Activated naive CD8-positive, alpha-beta T cell treated with anti-CD3 and anti-CD28 coated beads, Interleukin-2, amount 50 U/mL, for 24 hours (primary cell): ENCODE data around the gene OR4D11.
A peak's percentile ranks its signal among the peaks of the same experiment; 100 is the strongest.
"Not testable (repeated sequence)": the region's sequence is repeated elsewhere in the genome, so short reads cannot be mapped to it uniquely, and the experiment has no call there.

Experiments
- ATAC-seq: fragments of 150-1000 bp; cut with Tn5 transposase; one replicate; pipeline ENCODE4 v1.10.0; 2021
- DNase-seq: peaks from one replicate; pipeline ENCODE4 v3.0.0; 2021
- H3K27ac Mint-ChIP-seq: one replicate; pipeline ENCODE4 v1.8.0; 2021; ENCODE audit warnings: mild to moderate bottlenecking, mixed read lengths
- H3K27me3 Mint-ChIP-seq: one replicate; pipeline ENCODE4 v1.8.0; 2021; ENCODE audit warnings: mixed read lengths
- H3K36me3 Mint-ChIP-seq: one replicate; pipeline ENCODE4 v1.8.0; 2021; ENCODE audit warnings: low read depth, mixed read lengths
- H3K4me1 Mint-ChIP-seq: one replicate; pipeline ENCODE4 v1.8.0; 2021; ENCODE audit warnings: mixed read lengths
- H3K4me3 Mint-ChIP-seq: one replicate; pipeline ENCODE4 v1.8.0; 2021; ENCODE audit warnings: mild to moderate bottlenecking, moderate library complexity, mixed read lengths
- H3K9me3 Mint-ChIP-seq: one replicate; pipeline ENCODE4 v1.8.0; 2021; ENCODE audit warnings: mixed read lengths

OR4D11 gene

GRCh38 chr11:59532620-59533019 is 29.2 kb downstream of the OR4D11 start:
- peaks cover 8% of the 10 kb centered on the region for H3K4me1 Mint-ChIP-seq
- DNase-seq (no peak), ATAC-seq (no peak)
- H3K27me3 Mint-ChIP-seq, result no peaks in the 10 kb centered on the region
- H3K4me3 Mint-ChIP-seq, result no peak overlapping the region
- no peaks in the 10 kb centered on the region for H3K9me3 Mint-ChIP-seq
- no peaks in the 10 kb centered on the region for H3K36me3 Mint-ChIP-seq
- H3K27ac Mint-ChIP-seq, result no peak overlapping the region

GRCh38 chr11:59534676-59535075 is 31.3 kb downstream of the OR4D11 start:
- Mint-ChIP-seq H3K9me3 (no peaks in the 10 kb centered on the region), H3K27me3 (no peaks in the 10 kb centered on the region), H3K4me1 (peaks cover 11% of the 10 kb centered on the region), H3K4me3 (no peak overlapping the region), H3K27ac (no peak overlapping the region), H3K36me3 (no peaks in the 10 kb centered on the region)
- ATAC-seq (no peak), DNase-seq (no peak)

- Mint-ChIP-seq H3K36me3 (no peaks in the 10 kb centered on the region), H3K4me1 (peaks cover 9% of the 10 kb centered on the region), H3K27ac (no peak overlapping the region), H3K4me3 (no peak overlapping the region), H3K27me3 (no peaks in the 10 kb centered on the region), H3K9me3 (no peaks in the 10 kb centered on the region)
- no peak for DNase-seq
- ATAC-seq, result no peak
Observed at GRCh38 chr11:59542142-59542810, 38.9 kb downstream of the OR4D11 start.

GRCh38 chr11:59543713-59544112 is 40.3 kb downstream of the OR4D11 start:
- not testable (repeated sequence) for H3K9me3 Mint-ChIP-seq, DNase-seq, H3K4me3 Mint-ChIP-seq, H3K27me3 Mint-ChIP-seq, H3K27ac Mint-ChIP-seq, H3K36me3 Mint-ChIP-seq, ATAC-seq, H3K4me1 Mint-ChIP-seq

- H3K36me3 Mint-ChIP-seq, result no peaks in the 10 kb centered on the region
- no peaks in the 10 kb centered on the region for H3K27me3 Mint-ChIP-seq
- ATAC-seq (no peak), DNase-seq (no peak)
- H3K4me3 Mint-ChIP-seq, result no peak overlapping the region
- peak overlapping the region; percentile 42 for H3K27ac Mint-ChIP-seq
- no peaks in the 10 kb centered on the region for H3K9me3 Mint-ChIP-seq
- peaks cover 12% of the 10 kb centered on the region for H3K4me1 Mint-ChIP-seq
Observed at GRCh38 chr11:59544869-59545178, 41.4 kb downstream of the OR4D11 start.

GRCh38 chr11:59545179-59546020 is 42.0 kb downstream of the OR4D11 start:
- Mint-ChIP-seq H3K4me1 (peaks cover 15% of the 10 kb centered on the region), H3K36me3 (peaks cover under 1% of the 10 kb centered on the region), H3K27me3 (peaks cover under 1% of the 10 kb centered on the region), H3K4me3 (no peak overlapping the region), H3K9me3 (no peaks in the 10 kb centered on the region), H3K27ac (no peak overlapping the region)
- no peak for ATAC-seq
- DNase-seq, result no peak

GRCh38 chr11:59547605-59548308 is 44.4 kb downstream of the OR4D11 start:
- H3K27ac Mint-ChIP-seq, DNase-seq, H3K4me3 Mint-ChIP-seq, H3K9me3 Mint-ChIP-seq, ATAC-seq: not testable (repeated sequence)
- Mint-ChIP-seq H3K27me3 (peaks cover 11% of the 10 kb centered on the region), H3K36me3 (peaks cover 10% of the 10 kb centered on the region), H3K4me1 (peaks cover 34% of the 10 kb centered on the region)

- Mint-ChIP-seq H3K4me3 (no peak overlapping the region), H3K27me3 (peaks cover 12% of the 10 kb centered on the region), H3K9me3 (peaks cover 3% of the 10 kb centered on the region), H3K4me1 (peaks cover 36% of the 10 kb centered on the region), H3K27ac (no peak overlapping the region), H3K36me3 (peaks cover 10% of the 10 kb centered on the region)
- DNase-seq, result no peak
- ATAC-seq, result no peak
Observed at GRCh38 chr11:59548309-59548656, 44.9 kb downstream of the OR4D11 start.

GRCh38 chr11:59550368-59550841 is 47.0 kb downstream of the OR4D11 start:
- H3K27me3 Mint-ChIP-seq, result peaks cover 14% of the 10 kb centered on the region
- H3K27ac Mint-ChIP-seq, result peak overlapping the region; percentile 95
- H3K9me3 Mint-ChIP-seq, result peaks cover 3% of the 10 kb centered on the region
- H3K4me3 Mint-ChIP-seq, result peak overlapping the region; percentile 82
- peaks cover 10% of the 10 kb centered on the region for H3K36me3 Mint-ChIP-seq
- H3K4me1 Mint-ChIP-seq, result peaks cover 36% of the 10 kb centered on the region
- peak; percentile 97 for ATAC-seq
- peak; percentile 89 for DNase-seq

- Mint-ChIP-seq H3K27me3 (peaks cover 16% of the 10 kb centered on the region), H3K4me1 (peaks cover 42% of the 10 kb centered on the region), H3K36me3 (peaks cover 12% of the 10 kb centered on the region), H3K27ac (peak overlapping the region; percentile 95), H3K4me3 (peak overlapping the region; percentile 82), H3K9me3 (peaks cover 3% of the 10 kb centered on the region)
- DNase-seq, result peak; percentile 86
- ATAC-seq, result peak; percentile 40
Observed at GRCh38 chr11:59550842-59551658, 47.7 kb downstream of the OR4D11 start.

- Mint-ChIP-seq H3K4me1 (peaks cover 50% of the 10 kb centered on the region), H3K27me3 (peaks cover 19% of the 10 kb centered on the region), H3K27ac (peak overlapping the region; percentile 95), H3K4me3 (peak overlapping the region; percentile 82), H3K9me3 (peaks cover 3% of the 10 kb centered on the region), H3K36me3 (peaks cover 15% of the 10 kb centered on the region)
- ATAC-seq (no peak), DNase-seq (peak; percentile 46)
Observed at GRCh38 chr11:59551659-59552521, 48.5 kb downstream of the OR4D11 start.

GRCh38 chr11:59552844-59553243 is 49.5 kb downstream of the OR4D11 start:
- ATAC-seq (no peak), DNase-seq (no peak)
- Mint-ChIP-seq H3K4me1 (peaks cover 57% of the 10 kb centered on the region), H3K9me3 (peaks cover 3% of the 10 kb centered on the region), H3K27me3 (peaks cover 21% of the 10 kb centered on the region), H3K36me3 (peaks cover 15% of the 10 kb centered on the region), H3K27ac (no peak overlapping the region), H3K4me3 (no peak overlapping the region)

- no peak for ATAC-seq
- H3K27ac Mint-ChIP-seq, result no peak overlapping the region
- H3K4me3 Mint-ChIP-seq, result no peak overlapping the region
- peaks cover 60% of the 10 kb centered on the region for H3K4me1 Mint-ChIP-seq
- H3K9me3 Mint-ChIP-seq, result peaks cover 3% of the 10 kb centered on the region
- H3K27me3 Mint-ChIP-seq, result peaks cover 21% of the 10 kb centered on the region
- no peak for DNase-seq
- peaks cover 15% of the 10 kb centered on the region for H3K36me3 Mint-ChIP-seq
Observed at GRCh38 chr11:59553323-59553722, 49.9 kb downstream of the OR4D11 start.
